Hypothalamus (tissue), 51 donors: ENCODE results near the gene GALNT2.

Experiments
- DNase-seq, 51 donors: peaks; one replicate each; lab custom pipeline; 2025; lab: John Stamatoyannopoulos, UW

The GALNT2 gene

DNA sequence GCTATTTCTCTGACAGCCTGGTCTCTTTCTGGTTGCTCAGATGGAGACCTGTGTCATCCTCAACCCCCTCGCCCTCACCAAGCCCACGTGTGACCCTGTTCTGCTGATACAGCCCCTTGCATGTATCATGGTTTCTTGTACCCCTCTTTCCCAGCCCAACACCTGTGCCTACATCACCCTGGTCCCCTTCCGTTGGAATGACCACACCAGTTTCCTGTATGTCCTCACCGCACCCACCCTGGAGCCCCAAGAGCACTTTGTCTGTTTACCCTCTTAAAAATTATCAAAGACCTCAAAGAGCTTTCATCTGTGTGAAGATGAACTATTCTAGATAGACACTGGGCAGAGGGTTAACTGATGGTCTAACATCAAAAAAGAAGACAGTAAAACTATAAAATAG, 179.5 kb downstream of the GALNT2 start:
- DNase-seq = no peak

DNA sequence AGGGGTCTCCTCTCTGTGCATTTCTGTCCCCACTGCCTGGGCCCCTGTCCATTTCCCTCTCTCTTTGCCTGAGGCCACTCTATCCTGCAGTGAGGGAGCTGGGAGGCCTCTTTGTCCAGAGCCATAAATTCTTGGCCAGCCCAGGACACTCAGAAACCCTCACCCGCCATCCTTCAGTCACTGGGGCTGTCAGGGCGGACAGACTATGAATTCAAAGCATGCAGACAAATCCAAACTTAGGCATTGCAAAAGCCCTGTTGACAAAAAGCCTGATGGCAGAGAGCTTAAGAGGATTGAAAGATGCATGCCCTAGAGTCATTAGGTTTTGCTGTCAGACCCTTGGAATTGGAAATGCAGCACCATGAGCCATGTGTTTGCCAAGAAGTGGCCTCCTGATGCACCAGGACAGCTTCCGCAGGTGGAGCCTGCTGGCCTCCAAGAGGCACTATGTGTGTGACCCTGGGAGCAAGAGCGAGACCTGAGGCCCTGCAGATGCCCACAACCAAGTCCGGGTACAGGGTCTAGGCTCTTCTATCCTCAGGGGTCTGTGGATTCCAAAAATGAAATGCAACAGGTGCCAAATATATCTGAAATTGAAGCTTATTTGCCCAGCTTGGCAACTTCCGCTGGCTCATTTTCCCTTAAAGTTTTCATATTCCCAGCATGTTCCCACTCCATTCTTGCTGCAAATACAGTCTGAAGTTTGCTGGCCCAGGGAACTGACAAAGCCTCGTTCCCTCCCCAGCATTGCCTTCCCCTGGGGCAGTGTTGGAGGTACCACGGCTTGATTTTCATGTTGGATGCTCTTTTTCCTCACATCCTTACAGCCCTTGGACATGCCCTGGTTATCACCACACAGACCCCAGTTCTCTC, 181.2 kb downstream of the GALNT2 start:
- peak in 4 of 51 donors; percentile 15 to 37 (median 27) for DNase-seq

DNA sequence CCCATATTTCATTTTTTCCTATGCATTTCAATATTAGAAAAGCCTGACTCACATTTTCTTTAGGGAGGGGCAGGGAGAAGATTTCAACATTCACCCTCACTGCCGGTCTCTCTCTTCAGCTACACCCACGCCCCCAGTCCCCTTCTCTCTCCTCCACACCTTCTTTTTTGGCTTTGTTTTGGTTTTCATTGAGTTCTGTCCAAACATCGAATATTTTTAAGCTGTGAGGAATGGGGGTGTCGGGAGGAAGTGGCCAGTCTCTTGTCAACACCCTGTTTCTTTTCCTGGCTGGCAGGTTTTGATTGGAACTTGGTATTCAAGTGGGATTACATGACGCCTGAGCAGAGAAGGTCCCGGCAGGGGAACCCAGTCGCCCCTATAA, 181.8 kb downstream of the GALNT2 start:
- no peak for DNase-seq

DNA sequence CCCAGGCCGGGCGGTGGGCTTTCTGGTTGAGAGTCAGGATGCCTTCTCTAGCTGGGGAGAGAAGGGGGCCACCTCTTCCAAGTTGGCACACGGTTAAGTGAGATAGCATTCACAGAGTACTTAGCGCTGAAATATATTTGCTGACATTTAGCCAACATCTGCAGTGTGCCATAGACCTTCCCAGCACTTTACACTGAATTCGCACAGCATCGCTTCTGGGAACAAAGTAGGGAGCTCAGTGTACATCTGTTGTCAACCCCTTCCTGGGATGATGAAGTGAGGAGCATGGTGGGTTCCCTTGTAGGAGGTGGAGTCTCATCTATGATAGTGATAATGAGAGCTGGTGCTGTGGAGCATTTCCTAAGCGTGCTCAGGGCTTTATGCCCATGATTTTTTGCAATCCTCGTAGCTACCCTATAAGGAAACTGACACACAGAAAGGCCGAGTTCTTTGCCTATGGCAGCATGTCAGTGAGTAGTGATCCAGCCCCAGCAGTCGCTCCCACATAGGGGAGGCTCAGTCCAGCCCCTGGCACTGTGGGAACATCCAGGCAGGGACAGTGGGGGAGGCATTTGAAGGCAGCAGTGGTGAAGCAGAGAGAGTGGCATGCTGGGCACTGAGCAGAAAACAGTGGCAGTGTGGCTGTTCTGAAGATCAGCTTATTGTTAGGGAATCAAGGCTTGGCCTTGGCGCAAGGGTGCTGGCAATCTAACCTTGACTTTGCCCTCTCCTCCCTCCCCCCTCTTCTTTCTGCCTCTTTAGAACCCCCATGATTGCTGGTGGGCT, 182.8 kb downstream of the GALNT2 start:
- DNase-seq = peak in 2 of 51 donors; percentile 14 to 52

DNA sequence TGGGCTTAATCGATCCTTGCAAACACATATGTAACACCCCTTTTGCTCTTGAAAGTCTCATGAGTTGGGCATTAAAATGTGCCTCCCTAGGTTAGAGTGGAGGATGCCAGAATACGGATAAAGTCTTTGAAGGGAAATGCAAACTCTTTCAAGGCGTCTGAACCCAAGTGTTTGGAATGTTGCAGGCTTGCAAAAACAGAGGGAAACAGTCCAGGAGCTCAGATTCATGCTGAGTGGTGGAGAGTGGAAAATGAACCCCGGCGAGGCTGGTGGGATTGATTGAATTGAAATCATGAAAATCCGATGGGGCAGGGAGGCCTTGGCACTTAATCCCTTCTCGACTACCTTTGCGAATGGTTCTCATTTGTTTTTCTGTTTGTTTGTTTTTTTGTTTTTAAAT, 183.6 kb downstream of the GALNT2 start:
- no peak for DNase-seq

DNA sequence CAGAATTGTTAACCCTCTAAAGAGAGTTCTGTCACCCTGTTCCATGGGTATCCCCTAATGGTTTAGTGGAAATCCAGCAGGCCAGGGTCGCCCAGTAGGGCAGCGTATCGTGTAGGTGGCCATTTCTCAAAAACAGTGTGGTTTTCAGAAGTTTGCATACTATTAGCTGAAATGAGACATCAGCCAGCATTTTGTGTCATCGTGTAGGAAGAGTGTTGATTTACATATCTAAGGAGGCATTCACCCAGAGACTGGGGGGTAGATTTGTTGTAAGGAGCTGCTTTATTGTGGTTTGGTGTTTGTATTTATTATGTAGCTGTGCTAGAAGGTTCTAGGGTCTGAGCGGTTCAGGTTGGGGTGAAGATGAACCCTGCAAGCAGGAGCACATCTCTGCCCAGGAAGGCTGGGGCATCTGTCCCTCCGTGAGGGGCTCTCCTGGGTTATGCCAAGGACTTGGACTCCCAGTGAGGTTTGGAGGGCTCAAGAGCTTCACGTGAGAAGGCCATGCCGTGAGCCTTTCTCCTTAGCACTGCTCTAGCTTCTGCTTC, 184.7 kb downstream of the GALNT2 start:
- DNase-seq = no peak

DNA sequence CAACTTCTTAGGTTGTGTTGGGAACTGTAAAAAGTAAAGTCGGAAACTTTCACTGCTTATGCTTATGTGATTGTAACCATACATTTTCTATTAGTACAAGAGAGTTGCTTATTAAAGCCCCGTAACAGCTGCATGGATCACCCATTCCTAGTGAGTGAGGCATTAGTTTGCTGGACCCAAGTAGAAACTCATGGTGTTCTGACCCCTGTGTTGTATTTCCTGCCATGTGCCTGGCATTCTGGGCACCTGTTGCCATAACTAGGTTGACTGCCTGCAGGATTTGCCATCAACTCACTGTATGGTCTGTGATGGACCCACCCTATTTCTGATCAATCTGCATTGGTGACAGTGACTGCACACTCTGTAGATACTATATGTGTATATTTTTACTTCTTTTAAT, 186.1 kb downstream of the GALNT2 start:
- no peak for DNase-seq

DNA sequence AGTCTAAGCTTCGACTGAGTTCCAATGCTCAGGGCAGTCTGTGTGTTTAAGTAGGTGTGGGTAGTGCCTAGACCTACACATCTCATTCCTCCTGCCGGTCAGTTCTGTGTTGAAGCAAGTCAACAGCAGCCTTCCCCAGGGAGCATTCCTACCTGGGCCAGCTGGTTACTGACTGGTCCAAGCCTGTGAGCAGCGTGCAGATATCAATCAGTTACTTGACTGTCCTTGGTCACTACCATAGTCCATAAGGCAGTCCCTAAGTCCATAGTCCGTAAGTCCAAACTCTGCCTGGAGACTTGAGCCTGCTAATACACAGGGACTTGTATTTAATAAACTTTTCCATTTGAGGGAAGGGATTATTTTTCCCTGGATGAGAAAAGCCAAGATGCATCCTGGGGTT, 187.2 kb downstream of the GALNT2 start:
- DNase-seq = no peak

DNA sequence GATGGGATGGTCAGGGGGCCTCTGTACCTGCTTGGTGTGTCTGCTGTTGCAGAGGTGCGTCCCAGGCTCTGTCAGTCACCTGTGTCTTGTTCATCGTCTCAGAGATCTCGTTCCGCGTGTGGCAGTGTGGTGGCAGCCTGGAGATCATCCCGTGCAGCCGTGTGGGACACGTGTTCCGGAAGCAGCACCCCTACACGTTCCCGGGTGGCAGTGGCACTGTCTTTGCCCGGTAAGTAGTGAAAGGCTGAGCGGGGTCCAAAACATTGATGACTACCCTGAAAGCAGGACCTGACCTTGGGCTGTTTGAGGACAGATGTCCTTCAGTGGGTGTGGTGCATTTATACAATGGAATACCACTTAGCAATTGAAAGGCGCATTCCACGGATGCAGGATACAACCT, 188.1 kb downstream of the GALNT2 start:
- DNase-seq = no peak

DNA sequence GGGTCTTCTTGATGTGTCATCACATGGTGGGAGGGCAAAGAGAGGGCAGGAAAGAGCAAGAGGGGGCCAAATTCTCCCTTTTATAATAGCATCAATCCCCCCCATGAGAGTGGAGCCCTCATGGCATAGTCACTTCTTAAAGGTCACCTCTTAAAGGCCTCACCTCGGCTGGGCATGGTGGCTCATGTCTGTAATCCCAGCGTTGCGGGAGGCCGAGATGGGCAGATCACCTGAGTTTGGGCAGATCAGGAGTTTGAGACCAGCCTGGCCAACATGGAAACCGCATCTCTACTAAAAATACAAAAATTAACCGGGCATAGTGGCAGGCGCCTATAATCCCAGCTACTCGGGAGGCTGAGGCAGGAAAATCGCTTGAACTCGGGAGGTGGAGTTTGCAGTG, 189.0 kb downstream of the GALNT2 start:
- no peak for DNase-seq

DNA sequence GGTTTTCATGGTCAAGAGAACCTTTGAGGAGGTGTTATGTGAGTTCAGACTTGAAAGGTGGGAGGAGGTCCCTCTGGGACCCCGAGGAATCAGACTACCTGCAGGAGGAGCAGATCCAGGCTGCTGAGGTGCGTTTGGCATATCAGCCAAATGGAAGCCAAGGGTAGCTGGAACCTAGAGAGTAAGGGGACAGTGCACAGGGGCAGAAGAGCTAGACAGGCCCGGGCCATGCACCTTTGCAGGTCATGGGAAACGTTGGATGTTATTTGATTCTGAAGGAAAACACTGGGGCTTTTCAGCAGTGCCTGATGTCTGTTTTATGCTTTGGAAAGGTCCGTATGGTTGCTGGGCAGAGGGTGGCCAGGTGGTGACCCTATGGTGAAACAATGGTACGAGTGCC, 189.9 kb downstream of the GALNT2 start:
- no peak for DNase-seq

DNA sequence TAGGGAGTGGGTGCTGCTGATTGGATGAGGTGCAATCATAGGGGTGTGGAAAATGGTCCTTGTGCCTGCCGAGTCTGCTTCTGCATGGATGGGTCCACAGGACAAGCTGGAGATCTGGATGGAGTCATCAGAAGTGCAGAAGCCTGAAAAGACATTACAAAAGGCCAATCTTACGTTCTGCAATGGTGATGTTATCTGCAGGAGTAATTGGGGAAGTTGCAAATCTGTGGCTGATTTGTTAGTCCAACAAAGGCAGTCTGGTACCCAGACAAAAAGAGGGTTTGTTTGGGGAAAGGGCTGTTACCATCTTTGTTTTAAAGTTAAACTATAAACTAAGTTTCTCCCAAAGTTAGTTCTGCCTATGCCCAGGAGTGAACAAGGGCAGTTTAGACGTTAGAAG, 192.6 kb downstream of the GALNT2 start:
- DNase-seq = no peak

DNA sequence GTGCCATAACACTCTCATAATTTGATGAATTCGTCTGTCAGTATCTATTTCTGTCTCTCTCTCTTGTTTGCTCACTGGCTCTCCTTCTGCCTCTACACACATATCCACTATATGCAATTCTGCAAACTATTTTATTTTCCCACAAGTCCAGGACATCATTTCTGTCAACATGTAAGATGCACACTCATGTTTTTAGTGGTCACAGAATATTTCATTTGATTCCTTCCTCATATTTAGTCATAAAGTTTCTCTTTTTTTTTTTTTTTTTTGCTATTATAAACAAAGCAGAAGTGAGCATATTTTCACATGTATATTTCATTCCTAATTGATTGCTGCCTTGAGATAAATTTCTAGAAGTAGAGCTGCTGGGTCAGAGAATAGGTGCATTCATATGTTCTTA, 193.8 kb downstream of the GALNT2 start:
- DNase-seq = no peak

DNA sequence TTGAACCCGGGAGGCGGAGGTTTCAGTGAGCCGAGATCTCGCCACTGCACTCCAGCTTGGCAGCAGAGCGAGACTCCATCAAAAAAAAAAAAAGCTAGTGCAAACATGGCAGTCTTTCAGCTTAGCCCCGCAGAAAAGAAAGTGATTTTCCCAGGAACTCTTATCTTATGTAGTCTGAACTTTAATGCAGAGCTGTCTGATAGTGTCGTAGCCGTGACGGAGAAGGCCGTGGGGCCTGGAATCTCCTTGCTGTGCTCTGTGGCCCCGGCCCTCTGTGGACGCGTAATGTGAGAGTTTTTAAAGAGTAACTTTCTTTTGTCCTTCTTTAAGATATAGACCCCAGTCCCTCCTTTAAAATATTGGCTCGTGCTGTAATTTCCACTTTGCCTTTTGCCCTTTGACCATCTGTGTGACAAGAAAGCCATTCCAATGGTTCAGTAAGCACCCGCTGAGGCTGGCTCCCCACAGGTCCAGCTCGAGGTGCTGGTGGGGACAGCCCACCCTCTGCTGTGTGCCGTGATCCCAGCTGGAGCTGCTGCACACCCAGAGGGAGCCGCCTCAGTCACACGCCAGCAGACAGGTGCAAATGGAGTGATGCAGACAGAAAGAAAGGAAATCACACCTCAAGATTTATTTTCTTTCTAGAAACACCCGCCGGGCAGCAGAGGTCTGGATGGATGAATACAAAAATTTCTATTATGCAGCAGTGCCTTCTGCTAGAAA, 195.1 kb downstream of the GALNT2 start:
- DNase-seq = no peak

DNA sequence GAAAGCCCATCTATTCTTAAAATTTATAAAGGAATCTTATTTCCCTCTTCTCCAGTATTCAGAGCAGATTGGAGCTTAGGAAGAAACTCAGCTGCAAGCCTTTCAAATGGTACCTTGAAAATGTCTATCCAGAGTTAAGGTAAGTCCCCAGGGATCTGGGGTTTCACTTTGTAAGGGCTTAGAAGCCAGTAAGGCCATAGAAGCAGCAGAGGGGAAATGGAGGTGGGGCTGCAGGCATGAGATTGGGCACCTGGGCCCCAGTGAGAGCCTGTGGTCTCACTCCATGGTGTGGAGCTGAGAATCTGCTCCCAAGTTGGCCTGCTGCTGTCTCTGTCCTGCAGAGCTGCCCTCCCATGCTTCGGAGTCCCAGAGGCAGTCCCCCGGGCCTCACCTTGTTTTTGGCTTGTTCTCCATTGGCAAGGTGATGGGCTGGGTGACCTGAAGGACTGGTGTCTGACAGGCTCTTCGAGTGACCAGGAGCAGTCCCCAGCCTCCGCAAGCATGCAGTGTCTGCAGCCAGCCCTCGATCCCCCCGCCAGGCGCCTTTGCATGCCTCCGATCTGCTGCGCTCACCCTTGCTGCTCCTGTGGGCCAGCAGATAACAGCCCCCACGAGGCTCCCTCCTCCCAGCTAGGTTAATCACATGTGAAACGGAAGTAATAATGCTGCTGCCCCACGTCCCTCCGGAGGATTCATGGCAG, 196.0 kb downstream of the GALNT2 start:
- DNase-seq = no peak

DNA sequence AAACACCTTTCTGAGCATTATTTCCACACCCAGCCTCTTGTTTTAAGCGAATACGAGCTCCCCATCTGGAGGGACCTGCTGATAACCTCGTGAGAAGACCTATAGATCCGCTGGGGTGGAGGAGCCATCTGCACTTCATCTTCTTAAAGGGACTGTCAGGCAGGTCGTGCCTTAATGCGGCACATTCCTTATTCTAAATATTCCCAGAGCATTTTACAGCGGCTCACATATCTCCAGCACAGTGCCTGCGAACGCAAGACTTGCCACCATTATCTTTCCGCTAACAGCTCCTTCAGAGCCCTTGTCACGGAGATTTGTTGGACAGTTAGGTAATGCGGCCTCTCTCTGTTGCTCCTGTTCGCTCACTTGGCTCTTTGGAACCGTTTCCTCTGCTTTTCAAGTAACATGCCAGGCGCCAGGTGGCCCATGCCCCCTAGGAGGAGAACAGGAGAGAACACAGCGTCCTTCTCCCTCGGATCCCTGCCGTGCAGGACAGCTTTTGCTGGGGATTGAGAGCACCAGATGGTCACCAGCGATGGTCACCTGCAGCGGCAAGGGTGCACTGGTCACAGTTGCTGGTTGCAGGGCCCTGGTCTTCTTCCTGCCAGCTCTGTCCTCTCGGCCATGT, 196.6 kb downstream of the GALNT2 start:
- no peak for DNase-seq

DNA sequence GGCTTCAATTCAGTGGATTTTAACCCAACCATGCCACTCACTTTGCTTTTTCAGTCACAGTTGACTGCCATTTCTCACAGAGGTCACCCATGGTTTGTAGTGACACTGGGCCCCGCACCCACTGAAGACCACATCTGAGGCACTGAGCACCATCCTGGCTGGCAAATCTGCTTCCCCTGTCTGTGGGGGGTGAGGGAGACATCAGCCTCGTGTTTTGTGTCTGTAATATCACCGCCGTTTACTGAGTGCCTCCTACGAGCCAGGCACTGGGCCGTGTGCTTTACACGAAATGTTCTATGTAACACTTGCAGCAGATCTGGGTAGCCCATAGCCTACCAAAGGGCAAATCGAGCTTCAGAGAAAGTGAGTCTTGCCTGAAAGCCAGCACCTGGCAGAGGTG, 197.3 kb downstream of the GALNT2 start:
- DNase-seq = no peak

DNA sequence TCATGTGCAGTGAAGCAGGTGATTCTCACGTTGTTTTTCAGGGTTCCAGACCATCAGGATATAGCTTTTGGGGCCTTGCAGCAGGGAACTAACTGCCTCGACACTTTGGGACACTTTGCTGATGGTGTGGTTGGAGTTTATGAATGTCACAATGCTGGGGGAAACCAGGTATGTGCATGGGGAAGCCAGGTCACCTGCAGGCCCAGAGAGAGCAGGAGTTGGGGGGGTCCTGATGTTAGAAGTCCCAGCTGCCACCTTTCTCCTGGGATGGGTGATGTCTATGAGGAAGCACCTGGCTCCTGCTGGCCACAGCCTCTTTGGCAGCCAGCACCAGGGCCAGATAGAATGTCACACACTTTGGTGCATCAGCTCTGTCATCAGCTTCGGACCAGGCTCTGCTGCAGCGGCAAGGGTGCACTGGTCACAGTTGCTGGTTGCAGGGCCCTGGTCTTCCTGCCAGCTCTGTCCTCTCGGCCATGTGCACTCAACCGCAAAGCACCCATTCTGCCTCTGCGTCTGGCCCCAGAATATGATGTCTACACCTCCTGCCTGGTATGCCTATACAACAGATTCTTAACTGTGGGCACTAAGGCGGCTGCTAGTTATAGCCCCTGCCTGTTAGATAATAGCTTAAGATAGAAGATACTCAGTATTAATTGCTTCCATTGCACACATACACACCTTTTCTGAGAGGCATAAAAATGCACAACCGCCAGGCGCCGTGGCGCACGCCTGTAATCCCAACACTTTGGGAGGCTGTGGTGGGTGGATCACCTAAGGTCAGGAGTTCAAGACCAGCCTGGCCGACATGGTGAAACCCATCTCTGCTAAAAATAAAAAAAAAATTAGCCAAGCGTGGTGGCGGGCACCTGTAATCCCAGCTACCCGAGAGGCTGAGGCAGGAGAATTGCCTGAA, 198.4 kb downstream of the GALNT2 start:
- no peak for DNase-seq

DNA sequence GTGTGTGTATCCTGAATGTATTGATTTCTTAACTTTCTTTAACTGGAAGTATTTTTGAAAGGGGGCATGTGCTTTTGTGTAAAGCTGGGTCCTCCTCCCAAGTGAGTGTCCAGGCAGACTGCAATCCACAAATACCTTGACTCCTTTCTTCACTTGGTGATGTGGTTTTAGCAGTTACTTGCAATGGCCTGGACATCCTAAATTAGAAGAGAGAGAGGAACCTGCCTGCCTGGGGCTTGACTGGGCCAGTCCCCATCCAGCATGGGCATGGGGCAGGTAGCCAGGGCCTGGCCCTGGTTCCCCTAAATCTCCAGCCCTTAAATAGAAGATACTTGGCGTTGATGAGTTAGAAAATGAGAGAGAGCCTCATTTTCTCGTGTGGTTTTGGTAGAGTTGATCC, 199.4 kb downstream of the GALNT2 start:
- DNase-seq = no peak
